HEK293 (cell line): ENCODE data around the gene PPFIA2.

ENCODE experiments used
- CTCF ChIA-PET: fragments of 350-600 bp; formaldehyde crosslinking; extraction: SDS; loops from one replicate; lab custom pipeline; 2021; ENCODE audit warnings: antibody characterized with exemption; lab: Yijun Ruan, JAX
- POLR2A ChIA-PET: fragments of 300-600 bp; formaldehyde crosslinking; extraction: SDS; loops from one replicate; lab custom pipeline; 2020; ENCODE audit warnings: antibody characterized with exemption, inconsistent platforms; lab: Yijun Ruan, JAX
- H3K27ac ChIP-seq: fragments of 200-500 bp; sonication (Bioruptor generic); 2 replicates; pipeline ENCODE4 v1.5.1; 2014; ENCODE audit warnings: low read depth, low read length, control low read depth, inconsistent platforms; ENCODE audit errors: extremely low read depth
- H3K36me3 ChIP-seq, 2 experiments: fragments of 200-500 bp in 1 of 2; sonication (Bioruptor generic) in 1 of 2; 1 replicate in 1 of 2; 2 replicates in 1 of 2; pipeline ENCODE4 v1.5.1; 2014 to 2017; ENCODE audit warnings: inconsistent platforms in 2 of 2, low read length in 2 of 2; ENCODE audit not compliant: control insufficient read depth in 2 of 2, insufficient read depth in 1 of 2
- H3K4me1 ChIP-seq: fragments of 200-500 bp; sonication (Bioruptor generic); 2 replicates; pipeline ENCODE4 v1.5.1; 2014; ENCODE audit warnings: mild to moderate bottlenecking, low read length, inconsistent platforms; ENCODE audit not compliant: control insufficient read depth, insufficient read depth
- H3K4me3 ChIP-seq: 2 replicates; pipeline ENCODE4 v1.5.1; 2011; ENCODE audit warnings: low read depth, mild to moderate bottlenecking, control low read depth, low read length, moderate library complexity
- H3K9me3 ChIP-seq: fragments of 200-500 bp; sonication (Bioruptor generic); 2 replicates; pipeline ENCODE4 v1.5.1; 2014; ENCODE audit warnings: low read depth, low read length, inconsistent platforms; ENCODE audit not compliant: control insufficient read depth, insufficient read depth
- BCL11B ChIP-seq: fragments of 450-650 bp; formaldehyde crosslinking; IDR thresholded peaks from 2 replicates; pipeline ENCODE4 v1.5.1; 2016; ENCODE audit warnings: low read depth, missing biosample characterization, missing genetic modification characterization
- MYNN ChIP-seq: fragments of 450-650 bp; formaldehyde crosslinking; IDR thresholded peaks from 2 replicates; pipeline ENCODE4 v1.5.1; 2016; ENCODE audit warnings: missing biosample characterization, missing genetic modification characterization, borderline replicate concordance
- PRDM1 ChIP-seq: fragments of 450-650 bp; formaldehyde crosslinking; IDR thresholded peaks from 2 replicates; pipeline ENCODE4; 2016; ENCODE audit warnings: missing biosample characterization, missing genetic modification characterization
- ZFP3 ChIP-seq: fragments of 450-650 bp; formaldehyde crosslinking; IDR thresholded peaks from 2 replicates; pipeline ENCODE4 v1.5.1; 2016; ENCODE audit warnings: low read depth, missing biosample characterization, missing genetic modification characterization
- ZNF121 ChIP-seq: fragments of 450-650 bp; formaldehyde crosslinking; IDR thresholded peaks from 2 replicates; pipeline ENCODE4 v1.5.1; 2016; ENCODE audit warnings: missing biosample characterization, missing genetic modification characterization
- ZNF133 ChIP-seq: fragments of 450-650 bp; formaldehyde crosslinking; IDR thresholded peaks from 2 replicates; pipeline ENCODE4 v1.5.1; 2016; ENCODE audit warnings: missing biosample characterization, missing genetic modification characterization
- ZNF157 ChIP-seq: fragments of 450-650 bp; formaldehyde crosslinking; IDR thresholded peaks from 2 replicates; pipeline ENCODE4 v1.5.1; 2016; ENCODE audit warnings: missing biosample characterization, missing genetic modification characterization
- ZNF221 ChIP-seq: fragments of 450-650 bp; formaldehyde crosslinking; IDR thresholded peaks from 2 replicates; pipeline ENCODE4 v1.5.1; 2017; ENCODE audit warnings: missing biosample characterization, missing genetic modification characterization, borderline replicate concordance
- ZNF394 ChIP-seq: fragments of 450-650 bp; formaldehyde crosslinking; IDR thresholded peaks from 2 replicates; pipeline ENCODE4 v1.5.1; 2016; ENCODE audit warnings: missing biosample characterization, missing genetic modification characterization, mild to moderate bottlenecking, moderate library complexity, borderline replicate concordance
- ZNF473 ChIP-seq: fragments of 450-650 bp; formaldehyde crosslinking; IDR thresholded peaks from 2 replicates; pipeline ENCODE4 v1.5.1; 2017; ENCODE audit warnings: missing biosample characterization, missing genetic modification characterization
- ZNF548 ChIP-seq: fragments of 450-650 bp; formaldehyde crosslinking; IDR thresholded peaks from 2 replicates; pipeline ENCODE4 v1.5.1; 2016; ENCODE audit warnings: missing biosample characterization, missing genetic modification characterization
- ZNF558 ChIP-seq: fragments of 450-650 bp; formaldehyde crosslinking; IDR thresholded peaks from 2 replicates; pipeline ENCODE4 v1.5.1; 2016; ENCODE audit warnings: missing biosample characterization, missing genetic modification characterization
- ZNF561 ChIP-seq: fragments of 450-650 bp; IDR thresholded peaks from 2 replicates; pipeline ENCODE4 v1.5.1; 2018; ENCODE audit warnings: missing biosample characterization, missing genetic modification characterization, borderline replicate concordance
- ZNF707 ChIP-seq: fragments of 450-650 bp; formaldehyde crosslinking; IDR thresholded peaks from 2 replicates; pipeline ENCODE4 v1.5.1; 2016; ENCODE audit warnings: missing biosample characterization, missing genetic modification characterization
- ZNF792 ChIP-seq: fragments of 450-650 bp; formaldehyde crosslinking; IDR thresholded peaks from 2 replicates; pipeline ENCODE4 v1.5.1; 2016; ENCODE audit warnings: missing biosample characterization, missing genetic modification characterization
- ZXDB ChIP-seq: fragments of 450-650 bp; formaldehyde crosslinking; IDR thresholded peaks from 2 replicates; pipeline ENCODE4 v1.5.1; 2016; ENCODE audit warnings: missing biosample characterization, missing genetic modification characterization
- TF ChIP-seq, protein P1 (sequence below): fragments of 450-650 bp; formaldehyde crosslinking; IDR thresholded peaks from 2 replicates; pipeline ENCODE4 v1.5.1; 2017; ENCODE audit warnings: missing biosample characterization, missing genetic modification characterization
- TF ChIP-seq, protein P2 (sequence below): sonication (generic); formaldehyde crosslinking; IDR thresholded peaks from 2 replicates; pipeline ENCODE4 v1.8.1; 2022; ENCODE audit warnings: mild to moderate bottlenecking, moderate library complexity, missing genetic modification reagents
- TF ChIP-seq, protein P3 (sequence below): fragments of 450-650 bp; formaldehyde crosslinking; IDR thresholded peaks from 2 replicates; pipeline ENCODE4 v1.5.0; 2017; ENCODE audit warnings: missing biosample characterization, missing genetic modification characterization, borderline replicate concordance
- TF ChIP-seq, protein P4 (sequence below): fragments of 450-650 bp; IDR thresholded peaks from 2 replicates; pipeline ENCODE4 v1.5.1; 2018; ENCODE audit warnings: missing biosample characterization, mild to moderate bottlenecking, missing genetic modification characterization
- TF ChIP-seq, protein P5 (sequence below): fragments of 450-650 bp; formaldehyde crosslinking; IDR thresholded peaks from 2 replicates; pipeline ENCODE4 v1.5.1; 2016; ENCODE audit warnings: missing biosample characterization, missing genetic modification characterization

PPFIA2 gene

DNA sequence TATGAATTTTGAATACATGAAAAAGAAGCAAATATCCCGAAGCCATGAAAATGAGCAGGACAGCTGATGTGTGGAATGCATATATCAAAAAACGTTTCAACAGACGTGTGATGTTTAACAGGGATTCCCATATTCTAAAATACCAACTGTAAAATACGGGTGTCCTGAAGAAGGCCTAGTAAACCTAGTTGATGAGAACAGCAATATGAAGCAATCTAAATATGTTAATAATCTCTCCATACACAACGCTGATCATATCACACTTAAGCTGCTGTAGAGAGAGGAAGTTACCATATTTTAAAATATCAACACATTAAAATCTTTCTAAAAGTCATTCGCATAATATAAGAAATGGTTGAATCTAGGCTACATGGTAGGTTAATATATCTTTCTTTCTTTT, 317.5 kb downstream of the PPFIA2 start:
- CTCF ChIA-PET: interaction anchor here (2.5 kb wide), 1 partner anchor 10 kb away, joined by 9 read pairs; no protein-coding TSS in a partner anchor
- Histone ChIP-seq H3K4me3 (no peak overlapping the region), H3K36me3 (no peaks in the 10 kb centered on the region), H3K27ac (no peak overlapping the region), H3K9me3 (no peaks in the 10 kb centered on the region), H3K4me1 (0 out of 2 replicates have a peak, but pooled peaks cover 2% of the 10 kb centered on the region)
- TF ChIP-seq, protein P1, sequence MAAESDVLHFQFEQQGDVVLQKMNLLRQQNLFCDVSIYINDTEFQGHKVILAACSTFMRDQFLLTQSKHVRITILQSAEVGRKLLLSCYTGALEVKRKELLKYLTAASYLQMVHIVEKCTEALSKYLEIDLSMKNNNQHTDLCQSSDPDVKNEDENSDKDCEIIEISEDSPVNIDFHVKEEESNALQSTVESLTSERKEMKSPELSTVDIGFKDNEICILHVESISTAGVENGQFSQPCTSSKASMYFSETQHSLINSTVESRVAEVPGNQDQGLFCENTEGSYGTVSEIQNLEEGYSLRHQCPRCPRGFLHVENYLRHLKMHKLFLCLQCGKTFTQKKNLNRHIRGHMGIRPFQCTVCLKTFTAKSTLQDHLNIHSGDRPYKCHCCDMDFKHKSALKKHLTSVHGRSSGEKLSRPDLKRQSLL: no peak
- no peak for TF ChIP-seq ZFP3 (tag by site-specific recombination)
- no peak for TF ChIP-seq ZXDB (tag by site-specific recombination)
- TF ChIP-seq ZNF561 (tag by site-specific recombination): no peak
- TF ChIP-seq ZNF121 (tag by site-specific recombination): no peak
- TF ChIP-seq, protein P2, sequence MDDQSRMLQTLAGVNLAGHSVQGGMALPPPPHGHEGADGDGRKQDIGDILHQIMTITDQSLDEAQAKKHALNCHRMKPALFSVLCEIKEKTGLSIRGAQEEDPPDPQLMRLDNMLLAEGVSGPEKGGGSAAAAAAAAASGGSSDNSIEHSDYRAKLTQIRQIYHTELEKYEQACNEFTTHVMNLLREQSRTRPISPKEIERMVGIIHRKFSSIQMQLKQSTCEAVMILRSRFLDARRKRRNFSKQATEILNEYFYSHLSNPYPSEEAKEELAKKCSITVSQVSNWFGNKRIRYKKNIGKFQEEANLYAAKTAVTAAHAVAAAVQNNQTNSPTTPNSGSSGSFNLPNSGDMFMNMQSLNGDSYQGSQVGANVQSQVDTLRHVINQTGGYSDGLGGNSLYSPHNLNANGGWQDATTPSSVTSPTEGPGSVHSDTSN: no peak
- TF ChIP-seq, protein P3, sequence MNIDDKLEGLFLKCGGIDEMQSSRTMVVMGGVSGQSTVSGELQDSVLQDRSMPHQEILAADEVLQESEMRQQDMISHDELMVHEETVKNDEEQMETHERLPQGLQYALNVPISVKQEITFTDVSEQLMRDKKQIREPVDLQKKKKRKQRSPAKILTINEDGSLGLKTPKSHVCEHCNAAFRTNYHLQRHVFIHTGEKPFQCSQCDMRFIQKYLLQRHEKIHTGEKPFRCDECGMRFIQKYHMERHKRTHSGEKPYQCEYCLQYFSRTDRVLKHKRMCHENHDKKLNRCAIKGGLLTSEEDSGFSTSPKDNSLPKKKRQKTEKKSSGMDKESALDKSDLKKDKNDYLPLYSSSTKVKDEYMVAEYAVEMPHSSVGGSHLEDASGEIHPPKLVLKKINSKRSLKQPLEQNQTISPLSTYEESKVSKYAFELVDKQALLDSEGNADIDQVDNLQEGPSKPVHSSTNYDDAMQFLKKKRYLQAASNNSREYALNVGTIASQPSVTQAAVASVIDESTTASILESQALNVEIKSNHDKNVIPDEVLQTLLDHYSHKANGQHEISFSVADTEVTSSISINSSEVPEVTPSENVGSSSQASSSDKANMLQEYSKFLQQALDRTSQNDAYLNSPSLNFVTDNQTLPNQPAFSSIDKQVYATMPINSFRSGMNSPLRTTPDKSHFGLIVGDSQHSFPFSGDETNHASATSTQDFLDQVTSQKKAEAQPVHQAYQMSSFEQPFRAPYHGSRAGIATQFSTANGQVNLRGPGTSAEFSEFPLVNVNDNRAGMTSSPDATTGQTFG: no peak
- POLR2A ChIA-PET: no interaction called here

DNA sequence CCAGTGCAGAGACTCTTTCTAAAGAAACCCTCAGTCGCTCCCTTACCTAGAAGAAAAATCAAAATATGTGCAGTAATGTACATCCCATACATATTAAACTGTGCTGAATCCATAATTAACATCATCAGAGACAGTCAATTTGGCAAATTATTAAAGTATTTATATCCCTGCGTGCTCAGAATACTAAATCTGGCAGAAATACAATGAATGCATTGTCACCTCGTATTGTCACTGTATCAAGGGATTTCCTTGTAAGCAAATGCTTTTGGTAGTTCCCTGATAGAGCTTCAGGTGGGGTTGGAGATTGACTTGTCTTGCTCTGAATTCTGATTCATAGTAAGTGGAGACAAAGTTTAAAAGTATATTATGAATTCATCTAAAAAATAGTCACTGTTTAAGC, 319.1 kb downstream of the PPFIA2 start:
- Histone ChIP-seq H3K4me1 (0 out of 2 replicates have a peak, but pooled peaks cover 2% of the 10 kb centered on the region), H3K9me3 (no peaks in the 10 kb centered on the region), H3K36me3 (no peaks in the 10 kb centered on the region), H3K4me3 (no peak overlapping the region), H3K27ac (no peak overlapping the region)
- POLR2A ChIA-PET: no interaction called here
- CTCF ChIA-PET: interaction anchor here (0.7 kb wide), 1 partner anchor 662 kb away, joined by 3 read pairs; no protein-coding TSS in a partner anchor
- TF ChIP-seq BCL11B (tag by site-specific recombination) (no peak), ZNF473 (no peak), ZNF221 (tag by site-specific recombination) (no peak), ZNF133 (tag by site-specific recombination) (no peak), ZNF558 (tag by site-specific recombination) (no peak), PRDM1 (tag by site-specific recombination) (no peak), ZNF548 (tag by site-specific recombination) (no peak), ZNF792 (tag by site-specific recombination) (no peak), ZNF157 (tag by site-specific recombination) (no peak), ZNF707 (tag by site-specific recombination) (no peak), ZNF394 (no peak), MYNN (tag by site-specific recombination) (no peak)
- TF ChIP-seq, protein P4, sequence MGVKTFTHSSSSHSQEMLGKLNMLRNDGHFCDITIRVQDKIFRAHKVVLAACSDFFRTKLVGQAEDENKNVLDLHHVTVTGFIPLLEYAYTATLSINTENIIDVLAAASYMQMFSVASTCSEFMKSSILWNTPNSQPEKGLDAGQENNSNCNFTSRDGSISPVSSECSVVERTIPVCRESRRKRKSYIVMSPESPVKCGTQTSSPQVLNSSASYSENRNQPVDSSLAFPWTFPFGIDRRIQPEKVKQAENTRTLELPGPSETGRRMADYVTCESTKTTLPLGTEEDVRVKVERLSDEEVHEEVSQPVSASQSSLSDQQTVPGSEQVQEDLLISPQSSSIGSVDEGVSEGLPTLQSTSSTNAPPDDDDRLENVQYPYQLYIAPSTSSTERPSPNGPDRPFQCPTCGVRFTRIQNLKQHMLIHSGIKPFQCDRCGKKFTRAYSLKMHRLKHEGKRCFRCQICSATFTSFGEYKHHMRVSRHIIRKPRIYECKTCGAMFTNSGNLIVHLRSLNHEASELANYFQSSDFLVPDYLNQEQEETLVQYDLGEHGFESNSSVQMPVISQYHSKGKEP (tag by site-specific recombination): no peak
- TF ChIP-seq, protein P5, sequence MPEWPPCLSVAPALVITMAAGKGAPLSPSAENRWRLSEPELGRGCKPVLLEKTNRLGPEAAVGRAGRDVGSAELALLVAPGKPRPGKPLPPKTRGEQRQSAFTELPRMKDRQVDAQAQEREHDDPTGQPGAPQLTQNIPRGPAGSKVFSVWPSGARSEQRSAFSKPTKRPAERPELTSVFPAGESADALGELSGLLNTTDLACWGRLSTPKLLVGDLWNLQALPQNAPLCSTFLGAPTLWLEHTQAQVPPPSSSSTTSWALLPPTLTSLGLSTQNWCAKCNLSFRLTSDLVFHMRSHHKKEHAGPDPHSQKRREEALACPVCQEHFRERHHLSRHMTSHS: no peak
